ENCODE data around the gene FAF1.

FAF1 gene

GRCh38 chr1:50693829-50694228 lies 266.2 kb downstream of the FAF1 start:
- TF ChIP-seq CTCF (IDR thresholded peaks at IDR 0.05; ENCODE audit: insufficient read depth, low read length, missing control alignments) = no peak
- ChIA-PET CTCF (interaction anchor here (1.6 to 3.7 kb wide), 2 partner anchors 9 to 12 kb away, joined by 3 to 10 read pairs; no protein-coding TSS in a partner anchor), POLR2A (no interaction called here)
- no peak for DNase-seq (ENCODE audit: low read depth, low spot score)
- no peak overlapping the region for H3K4me3 ChIP-seq (ENCODE audit: low read depth, low read length)

GRCh38 chr1:50684185-50684584 lies 275.9 kb downstream of the FAF1 start:
- no peak for DNase-seq (ENCODE audit: low read depth, low spot score)
- TF ChIP-seq CTCF (IDR thresholded peaks at IDR 0.05; ENCODE audit: insufficient read depth, low read length, missing control alignments) = no peak
- ChIA-PET CTCF (interaction anchor here (0.8 to 1.0 kb wide), 4 partner anchors 16 to 61 kb away, joined by 3 to 6 read pairs (median 4); no protein-coding TSS in a partner anchor), POLR2A (no interaction called here)
- no peak overlapping the region for H3K4me3 ChIP-seq (ENCODE audit: low read depth, low read length)

- H3K4me3 ChIP-seq (ENCODE audit: low read depth, low read length) = no peak overlapping the region
- TF ChIP-seq CTCF (IDR thresholded peaks at IDR 0.05; ENCODE audit: insufficient read depth, low read length, missing control alignments) = no peak
- CTCF ChIA-PET = no interaction called here
- POLR2A ChIA-PET = no interaction called here
- DNase-seq (ENCODE audit: low read depth, low spot score) = no peak
Observed at GRCh38 chr1:50681931-50682330, 278.1 kb downstream of the FAF1 start.

GRCh38 chr1:50667710-50668356 lies 292.2 kb downstream of the FAF1 start:
- DNase-seq (ENCODE audit: low read depth, low spot score) = no peak
- ChIA-PET CTCF (interaction anchor here (0.7 to 1.1 kb wide), 3 partner anchors 16 to 48 kb away, joined by 3 read pairs; no protein-coding TSS in a partner anchor), POLR2A (no interaction called here)
- no peak for TF ChIP-seq CTCF (IDR thresholded peaks at IDR 0.05; ENCODE audit: insufficient read depth, low read length, missing control alignments)
- H3K4me3 ChIP-seq (ENCODE audit: low read depth, low read length) = no peak overlapping the region

GRCh38 chr1:50667272-50667671 lies 292.8 kb downstream of the FAF1 start:
- POLR2A ChIA-PET = no interaction called here
- TF ChIP-seq CTCF (IDR thresholded peaks at IDR 0.05; ENCODE audit: insufficient read depth, low read length, missing control alignments) = no peak
- no peak overlapping the region for H3K4me3 ChIP-seq (ENCODE audit: low read depth, low read length)
- CTCF ChIA-PET = interaction anchor here (0.7 to 0.8 kb wide), 2 partner anchors 15 to 46 kb away, joined by 3 read pairs; no protein-coding TSS in a partner anchor
- DNase-seq (ENCODE audit: low read depth, low spot score) = no peak

GRCh38 chr1:50666849-50667248 lies 293.2 kb downstream of the FAF1 start:
- ChIA-PET POLR2A (no interaction called here), CTCF (no interaction called here)
- H3K4me3 ChIP-seq (ENCODE audit: low read depth, low read length) = no peak overlapping the region
- no peak for DNase-seq (ENCODE audit: low read depth, low spot score)
- TF ChIP-seq CTCF (IDR thresholded peaks at IDR 0.05; ENCODE audit: insufficient read depth, low read length, missing control alignments) = no peak
